NCI-H69 (cell line): Measurements from ENCODE around the gene ST3GAL6.

Experiments
- DNase-seq: peaks from one replicate; lab custom pipeline; 2025; lab: John Stamatoyannopoulos, UW

ST3GAL6 gene

DNA sequence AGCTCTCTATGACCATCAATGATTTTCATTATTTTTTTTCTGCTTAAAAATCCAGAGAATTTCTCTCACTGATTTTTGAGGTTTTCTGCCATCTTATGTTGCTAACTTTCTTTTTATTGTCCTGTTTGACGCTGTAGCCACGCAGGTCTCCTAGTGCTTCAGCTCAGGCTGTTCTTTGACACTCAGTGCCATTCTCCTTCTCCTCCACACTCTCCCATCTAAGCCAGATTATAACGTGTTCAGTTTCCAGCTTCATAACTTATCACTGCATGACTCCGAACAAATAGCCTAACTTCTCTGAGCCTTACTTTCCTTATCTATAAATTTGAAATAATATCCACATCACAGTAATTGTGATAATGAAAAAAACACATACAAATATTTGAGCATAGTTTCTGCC lies 22.8 kb upstream of the ST3GAL6 start:
- DNase-seq = no peak

- no peak for DNase-seq
Observed at GRCh38 chr3:98741121-98741716, 21.9 kb upstream of the ST3GAL6 start.

GRCh38 chr3:98743071-98743470 lies 20.1 kb upstream of the ST3GAL6 start:
- no peak for DNase-seq

DNA sequence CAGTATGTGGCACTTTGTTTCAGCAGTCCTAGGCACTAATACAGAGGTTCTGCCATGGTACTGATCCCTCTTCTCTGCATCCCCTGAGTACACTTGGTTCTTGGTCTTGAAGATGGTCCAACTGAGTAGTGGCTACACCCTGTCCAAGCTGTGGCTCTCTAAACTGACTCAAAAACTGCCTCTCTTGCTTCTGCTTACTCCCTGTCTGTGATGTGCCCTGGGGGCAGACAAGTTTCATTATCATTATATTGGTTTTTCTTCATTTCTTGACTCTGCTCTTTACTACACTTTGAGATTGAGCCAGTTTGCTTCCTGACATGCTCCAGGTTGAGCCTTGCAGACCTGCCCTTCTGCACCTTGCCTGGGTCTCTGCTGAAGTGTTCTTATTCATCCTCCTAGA lies 18.9 kb upstream of the ST3GAL6 start:
- no peak for DNase-seq

DNA sequence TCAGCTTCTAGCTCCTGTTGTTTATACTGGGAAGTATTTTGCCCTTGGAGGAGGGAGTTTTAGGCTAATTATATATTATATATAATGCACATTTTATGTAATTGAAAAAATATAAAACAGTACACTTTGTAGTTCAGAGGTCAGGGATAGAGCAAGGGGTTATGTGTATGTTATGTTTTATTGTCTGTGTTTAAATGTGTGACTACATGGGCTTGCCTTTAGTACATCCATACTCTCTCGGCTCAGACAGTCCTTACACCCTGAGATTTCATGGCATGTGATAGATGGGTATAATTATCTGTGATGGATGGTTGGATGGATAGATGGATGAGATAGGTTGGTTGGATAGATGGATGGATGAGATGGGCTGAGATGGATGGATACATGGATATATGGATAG lies 17.4 kb upstream of the ST3GAL6 start:
- no peak for DNase-seq

DNA sequence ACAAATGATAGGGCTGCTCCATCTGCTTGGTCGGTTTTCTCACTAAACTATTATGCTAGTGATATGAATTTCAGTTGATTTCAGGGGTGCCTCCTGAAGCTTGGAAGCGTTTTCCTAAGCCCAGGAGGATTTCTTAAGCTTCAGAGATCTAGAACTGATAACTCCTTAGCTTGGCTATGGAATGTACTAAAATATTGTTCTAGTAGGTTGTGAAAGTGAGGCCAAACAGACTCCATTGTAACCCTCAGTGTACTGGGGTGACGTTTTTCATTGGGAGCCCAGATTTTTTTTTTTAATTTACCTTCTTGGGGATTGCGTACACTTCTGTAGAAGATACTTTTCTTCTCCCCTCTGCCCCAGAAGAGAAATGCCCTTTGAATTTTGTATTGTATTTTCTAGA lies 17.0 kb upstream of the ST3GAL6 start:
- DNase-seq = no peak

DNA sequence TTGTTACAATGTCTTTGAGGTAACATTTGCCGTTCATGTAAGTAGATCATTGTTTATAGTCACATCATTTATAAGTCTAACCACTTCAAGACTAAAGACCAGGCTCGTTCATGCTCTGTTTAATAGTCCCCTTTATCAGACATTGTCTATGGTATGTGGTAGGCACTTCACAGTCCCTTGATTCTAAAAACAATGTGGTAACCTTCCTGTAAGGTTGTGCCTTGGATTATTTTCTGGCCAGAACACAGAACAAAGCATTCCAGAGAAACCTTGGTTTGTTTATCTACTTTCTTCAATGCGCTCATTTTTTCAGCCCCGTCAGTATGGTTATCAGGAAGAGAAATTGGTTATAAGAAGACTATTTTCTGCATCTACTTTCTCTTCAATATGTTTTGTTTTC lies 16.3 kb upstream of the ST3GAL6 start:
- no peak for DNase-seq

- DNase-seq = no peak
Observed at GRCh38 chr3:98750276-98750919, 12.7 kb upstream of the ST3GAL6 start.

DNA sequence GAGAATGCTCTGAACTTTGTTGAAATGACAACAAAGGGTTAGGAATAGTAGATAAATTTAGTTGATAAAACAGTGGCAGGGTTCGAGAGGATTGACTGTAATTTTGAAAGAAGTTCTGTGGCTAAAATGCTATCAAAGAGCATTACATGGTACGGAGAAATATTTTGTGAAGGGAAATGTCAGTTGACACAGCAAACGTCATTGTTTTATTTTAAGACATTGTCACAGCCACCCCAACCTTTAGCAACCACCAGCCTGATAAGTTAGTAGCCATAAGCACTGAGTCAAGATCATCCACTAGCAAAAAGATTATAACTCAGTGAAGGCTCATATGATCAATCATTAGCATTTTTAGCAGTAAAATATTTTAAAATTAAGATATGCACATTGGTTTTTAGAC lies 8.7 kb upstream of the ST3GAL6 start:
- no peak for DNase-seq

DNA sequence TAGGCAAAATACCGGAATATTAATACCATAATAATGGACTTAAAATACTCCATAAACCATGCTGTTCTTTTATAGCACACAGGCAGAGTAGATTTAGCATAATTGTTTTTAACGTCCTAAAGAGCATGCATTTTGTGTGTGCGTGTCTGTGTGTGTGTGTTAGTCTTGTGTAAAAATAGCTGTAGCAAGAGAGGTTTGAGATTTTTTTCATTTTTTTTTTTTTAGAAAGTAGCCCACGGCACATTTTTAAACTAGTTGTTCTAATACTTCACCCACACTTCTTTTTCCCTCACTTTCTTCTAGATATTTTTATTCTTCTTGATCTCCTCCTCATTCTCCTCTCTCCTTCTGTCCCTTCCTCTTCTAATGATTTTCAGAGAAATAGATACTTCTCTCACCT lies 7.5 kb upstream of the ST3GAL6 start:
- no peak for DNase-seq

DNA sequence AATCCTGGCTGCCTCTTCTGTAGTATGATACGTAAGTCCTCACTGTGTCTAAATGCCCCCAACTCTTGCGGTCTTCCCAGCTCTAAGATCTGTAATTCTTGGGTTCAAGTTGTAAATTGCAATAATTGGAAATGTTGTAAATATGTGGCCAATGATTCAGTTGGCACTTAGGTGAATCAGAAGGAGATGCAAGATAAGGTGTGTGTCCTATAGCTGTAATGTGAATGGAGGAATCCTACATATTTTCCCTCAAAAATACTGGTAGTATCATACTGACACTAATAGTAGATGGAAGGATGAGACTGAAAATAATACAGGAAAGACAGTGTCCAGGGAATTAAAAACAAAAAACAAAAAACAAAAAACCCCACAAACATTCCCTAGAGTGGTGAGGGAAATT lies 3.5 kb upstream of the ST3GAL6 start:
- DNase-seq = no peak

DNA sequence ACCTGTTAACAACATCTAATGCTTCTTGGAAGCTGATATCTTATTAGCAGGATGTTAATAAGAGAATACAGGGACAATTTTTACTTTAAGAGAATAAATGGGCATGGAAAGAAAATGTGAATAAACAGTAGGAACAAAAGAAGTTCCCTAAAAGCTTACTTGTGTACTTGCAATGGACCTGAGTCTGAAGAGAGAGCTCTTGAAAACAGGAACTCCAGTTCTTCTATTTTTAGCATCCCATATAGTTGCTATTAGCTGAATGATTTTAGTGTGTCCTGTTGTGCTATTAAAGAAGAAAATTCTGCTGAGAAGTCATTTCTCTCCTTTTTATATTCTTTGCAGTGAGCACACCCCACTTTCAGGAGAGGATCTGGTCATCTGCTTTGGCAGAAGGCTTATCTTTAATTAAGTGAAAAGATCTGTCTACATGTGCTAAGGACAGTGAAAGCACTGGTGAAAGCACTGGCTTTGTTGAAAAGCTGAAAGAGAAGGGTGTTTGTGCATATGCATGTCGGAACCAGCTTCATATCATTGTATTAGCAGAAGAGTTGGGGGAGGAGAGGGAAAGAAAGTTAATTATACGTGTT lies 1.4 kb upstream of the ST3GAL6 start:
- no peak for DNase-seq

DNA sequence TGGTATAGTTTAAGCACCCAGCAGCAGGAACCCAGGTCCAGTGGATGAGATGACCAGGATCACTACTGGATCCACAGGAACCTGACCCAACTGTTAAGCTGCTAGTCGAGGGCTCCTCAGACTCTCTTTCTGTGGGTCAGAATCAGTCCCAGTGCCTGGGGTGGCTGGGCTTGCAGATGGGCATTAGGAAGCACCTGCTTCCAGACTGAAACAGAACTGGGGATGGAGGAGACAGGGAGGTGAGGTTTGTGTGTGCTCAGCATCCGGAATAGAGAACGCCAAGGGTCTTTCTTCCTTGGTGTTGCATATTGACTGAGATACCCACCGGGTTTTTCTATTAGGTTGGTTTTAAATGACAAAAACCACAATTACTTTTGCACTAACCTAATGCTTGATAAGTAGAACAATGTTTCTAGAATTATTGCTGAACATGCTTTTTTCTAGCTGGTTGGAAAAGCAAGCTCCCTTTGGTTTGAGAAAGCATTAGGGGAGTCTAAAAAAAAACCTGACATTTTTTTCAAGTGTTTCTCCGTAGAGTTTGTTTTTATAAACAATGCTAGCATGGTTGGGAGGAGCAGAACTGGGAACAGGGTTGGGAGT lies 779 bp downstream of the ST3GAL6 start:
- no peak for DNase-seq

GRCh38 chr3:98764472-98764884 lies 1.3 kb downstream of the ST3GAL6 start:
- no peak for DNase-seq

DNA sequence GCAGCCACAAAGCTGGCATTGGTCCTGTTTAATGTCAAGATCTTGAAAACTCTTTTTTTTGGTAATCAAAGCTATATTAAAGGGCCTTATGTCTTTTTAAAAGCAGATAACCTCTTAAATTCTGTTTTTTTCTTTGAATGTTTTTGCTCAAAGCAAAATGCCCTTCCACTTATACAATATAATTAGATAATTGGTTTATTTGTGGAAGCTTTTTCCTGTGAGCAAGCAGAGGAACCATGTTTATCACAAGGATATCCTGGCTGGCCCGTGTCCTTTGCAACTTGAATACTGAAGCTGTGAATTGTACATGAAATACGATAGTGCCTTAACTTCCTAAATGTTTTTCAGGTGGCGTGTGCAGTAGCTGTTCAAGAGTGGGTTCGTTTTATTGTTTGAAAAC lies 2.6 kb downstream of the ST3GAL6 start:
- no peak for DNase-seq

DNA sequence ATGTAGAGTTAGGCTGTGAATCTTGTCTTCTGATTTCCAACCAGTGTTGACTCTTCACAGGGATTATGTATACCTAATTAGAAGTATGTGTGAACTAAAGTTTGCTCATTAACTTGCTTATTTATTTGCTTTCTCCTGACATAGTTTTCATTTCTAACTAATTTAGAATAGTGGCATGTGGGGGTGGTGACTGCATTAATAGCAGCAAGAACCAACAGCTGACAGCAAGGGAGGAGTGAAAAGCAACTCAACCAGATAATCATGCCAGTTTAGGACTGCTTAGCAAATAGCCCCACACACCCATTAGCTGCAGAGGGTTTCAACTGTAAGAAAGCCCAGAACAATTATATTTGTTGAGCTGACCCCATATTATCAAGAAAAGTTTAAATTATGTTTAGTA lies 3.8 kb downstream of the ST3GAL6 start:
- DNase-seq = no peak

DNA sequence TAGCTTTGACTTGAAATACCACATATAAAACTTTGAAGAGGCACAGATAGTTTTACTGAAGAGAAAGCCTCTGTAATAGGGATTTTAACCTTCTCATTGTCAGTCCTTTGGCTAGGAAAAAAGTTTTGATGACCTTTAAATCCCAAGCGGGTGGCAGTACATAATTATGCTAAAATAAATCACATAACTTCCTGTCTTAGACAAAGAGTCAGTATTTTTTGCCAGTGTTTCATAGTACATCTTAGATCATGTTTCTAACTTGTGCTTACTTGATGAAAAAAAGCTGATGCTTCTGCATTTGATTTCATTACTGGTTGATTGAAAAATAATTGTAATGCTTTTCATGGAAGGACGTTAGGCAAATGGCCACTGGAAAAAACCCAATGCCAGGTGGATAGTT lies 5.8 kb downstream of the ST3GAL6 start:
- no peak for DNase-seq

DNA sequence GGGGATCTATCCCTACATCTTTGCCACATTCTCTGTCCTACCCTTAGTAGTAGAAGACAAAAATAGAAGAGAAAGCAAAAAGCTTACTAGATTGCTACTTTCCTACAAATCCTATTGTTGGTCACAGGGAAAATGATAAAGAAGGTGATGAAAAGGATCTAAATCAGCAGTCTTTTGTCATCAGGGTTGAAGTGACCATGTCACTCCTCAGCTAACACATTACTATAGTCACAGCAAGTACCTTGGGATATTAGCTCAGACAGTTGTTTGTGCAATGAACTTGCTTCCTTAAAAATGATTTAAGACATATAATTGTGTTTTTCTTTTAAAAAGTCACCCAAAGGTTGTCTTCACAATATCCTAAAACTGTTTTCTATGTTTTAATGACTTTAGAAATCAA lies 6.3 kb downstream of the ST3GAL6 start:
- no peak for DNase-seq

GRCh38 chr3:98770261-98771039 lies 7.3 kb downstream of the ST3GAL6 start:
- no peak for DNase-seq

DNA sequence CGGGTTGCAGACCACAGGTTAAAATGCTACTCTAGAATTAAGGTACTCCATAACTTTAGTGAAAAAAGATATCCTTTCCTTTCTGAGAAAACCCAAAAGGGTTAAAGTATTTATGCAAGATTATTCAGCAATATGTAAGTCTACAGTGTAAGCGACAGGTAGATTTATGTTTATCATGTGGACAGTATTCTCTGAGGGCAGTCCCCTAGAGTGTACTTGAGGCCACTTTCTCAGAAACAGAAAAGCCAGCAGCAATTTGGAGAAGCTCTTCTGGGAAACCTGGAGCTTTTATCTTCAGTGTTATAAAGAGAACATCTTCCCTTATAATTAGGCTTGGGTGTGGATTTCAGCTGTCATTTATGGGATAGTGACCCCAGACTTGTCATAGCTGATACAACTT lies 8.9 kb downstream of the ST3GAL6 start:
- no peak for DNase-seq

DNA sequence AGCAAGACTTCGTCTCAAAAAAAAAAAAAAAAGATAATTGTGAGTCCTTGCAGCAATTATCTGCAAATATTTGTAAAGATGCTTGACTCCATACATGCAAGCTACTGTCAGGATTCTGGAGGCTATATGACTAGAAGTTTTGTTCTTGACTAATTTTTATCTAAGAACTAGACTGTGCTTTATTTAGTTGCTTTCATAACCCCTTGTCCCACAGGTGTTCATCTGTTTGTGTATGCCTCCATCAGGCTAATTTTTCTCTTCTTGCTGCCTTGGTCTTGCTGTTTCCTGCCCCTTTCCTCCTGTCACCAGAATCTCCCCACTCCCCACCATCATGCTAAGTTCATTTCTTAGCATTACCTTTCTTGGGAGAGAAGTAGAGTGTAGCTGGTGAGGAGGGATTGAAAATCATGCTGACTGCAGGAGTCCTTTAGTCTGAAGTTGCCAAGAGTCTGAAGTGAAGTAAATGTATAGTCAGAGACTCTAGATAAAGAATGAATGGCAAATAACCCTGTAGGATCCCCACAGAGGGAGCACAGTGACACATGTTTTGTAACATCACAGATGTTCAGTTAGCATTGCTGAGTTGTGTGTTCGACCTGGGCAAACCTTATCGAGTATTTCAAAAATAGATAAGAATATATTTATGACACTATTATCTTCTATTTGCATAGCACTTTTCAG lies 12.5 kb downstream of the ST3GAL6 start:
- no peak for DNase-seq

GRCh38 chr3:98776140-98776493 lies 13.0 kb downstream of the ST3GAL6 start:
- no peak for DNase-seq
